IPS DF 19.7 (cell line): ENCODE measurements around the gene THAP7.
"Not testable (repeated sequence)": the region's sequence is repeated elsewhere in the genome, so short reads cannot be mapped to it uniquely, and the experiment has no call there.

ENCODE experiments used
- DNase-seq: peaks from one replicate; pipeline ENCODE4 v3.0.0-alpha.2; 2013; ENCODE audit warnings: low read depth, low spot score

Gene THAP7, protein sequence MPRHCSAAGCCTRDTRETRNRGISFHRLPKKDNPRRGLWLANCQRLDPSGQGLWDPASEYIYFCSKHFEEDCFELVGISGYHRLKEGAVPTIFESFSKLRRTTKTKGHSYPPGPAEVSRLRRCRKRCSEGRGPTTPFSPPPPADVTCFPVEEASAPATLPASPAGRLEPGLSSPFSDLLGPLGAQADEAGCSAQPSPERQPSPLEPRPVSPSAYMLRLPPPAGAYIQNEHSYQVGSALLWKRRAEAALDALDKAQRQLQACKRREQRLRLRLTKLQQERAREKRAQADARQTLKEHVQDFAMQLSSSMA

DNA sequence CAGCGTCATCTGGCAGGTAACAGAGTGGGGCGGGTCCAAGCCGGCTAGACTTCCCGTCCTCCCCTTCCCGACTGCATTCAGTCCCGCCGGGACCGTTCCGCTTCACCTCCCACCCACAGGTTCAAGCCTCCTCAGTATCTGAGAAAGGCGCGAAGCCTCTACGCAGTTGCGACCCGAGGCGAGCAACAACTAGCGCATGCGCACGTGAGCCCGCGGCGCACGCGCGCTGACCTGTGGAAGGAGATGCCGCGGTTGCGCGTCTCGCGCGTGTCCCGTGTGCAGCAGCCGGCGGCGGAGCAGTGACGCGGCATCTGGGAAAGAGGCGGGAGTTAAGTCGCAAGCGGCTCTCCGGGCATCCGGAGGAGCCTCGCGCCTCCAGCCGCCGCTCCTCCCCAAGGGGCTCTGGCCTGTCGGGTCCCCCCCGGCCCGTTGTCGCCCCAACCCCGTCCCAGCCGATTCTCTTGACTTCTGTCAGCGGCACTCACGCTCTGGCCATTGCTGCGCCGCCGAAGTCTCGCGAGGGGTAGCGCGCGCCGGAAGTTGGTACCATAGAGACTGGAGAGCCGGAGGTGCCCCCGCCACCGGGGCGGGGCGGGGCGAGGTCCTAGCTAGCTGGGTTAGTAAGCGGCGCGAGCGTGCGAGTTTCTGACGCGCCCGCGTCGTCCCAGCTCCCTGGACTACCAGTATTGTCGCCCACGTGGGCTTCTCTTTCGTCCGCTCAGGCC, at the start of gene THAP7:
Gene THAP7, minus strand, starts transcription at position 518 of the 725 bp plus-strand sequence. Its CDS starts 207 bp downstream, at position 311.
- DNase-seq: peak; percentile 57

DNA sequence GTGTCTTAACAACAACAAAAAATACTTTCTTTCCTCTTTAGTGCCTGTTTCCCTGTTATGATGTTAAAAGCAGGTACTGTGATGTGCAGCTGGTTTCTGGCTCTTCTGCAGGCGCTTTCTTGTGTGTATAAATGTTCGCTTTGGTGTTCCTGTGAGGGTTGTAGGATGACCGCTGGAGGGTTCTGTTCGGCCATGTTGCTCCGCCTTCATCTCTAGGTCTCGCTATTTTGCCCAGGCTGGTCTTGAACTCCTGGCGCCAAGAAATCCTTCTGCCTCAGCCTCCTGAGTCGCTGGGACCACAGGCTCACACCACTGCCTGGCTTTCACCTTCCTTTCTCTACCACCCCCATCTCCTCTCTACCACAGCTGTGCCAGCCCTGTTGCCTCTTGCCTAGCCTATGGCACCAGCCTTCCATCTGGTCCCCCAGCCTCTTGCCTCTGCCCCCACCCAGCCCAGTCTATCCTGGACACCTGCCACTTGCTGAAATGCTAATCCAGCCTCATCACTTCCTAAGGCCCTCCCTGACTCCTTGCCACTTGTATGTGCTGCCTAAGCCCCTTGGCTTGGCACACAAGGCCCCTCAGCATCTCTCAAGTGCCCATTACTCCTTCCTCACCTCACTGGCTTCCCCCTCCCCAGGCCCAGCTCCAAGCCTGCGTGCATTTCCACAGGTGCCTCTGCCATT, 49.4 kb upstream of the THAP7 start:
- no peak for DNase-seq

DNA sequence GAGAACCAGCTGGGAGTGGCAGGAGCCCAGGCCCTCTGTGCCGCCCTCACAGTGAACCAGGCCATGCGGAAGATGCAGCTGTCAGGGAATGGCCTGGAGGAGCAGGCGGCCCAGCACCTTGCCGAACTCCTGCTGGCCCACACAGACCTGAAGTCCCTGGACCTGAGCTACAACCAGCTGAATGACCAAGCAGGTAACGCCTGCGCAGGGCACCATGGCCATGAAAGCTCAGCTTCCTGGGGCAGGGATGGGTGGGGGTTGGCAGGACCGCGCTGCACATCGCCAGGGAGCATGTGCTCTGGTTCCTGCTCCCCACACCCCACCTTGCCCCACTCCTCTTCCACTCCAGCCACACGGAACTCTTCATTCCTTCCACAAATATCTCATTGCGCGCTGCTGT, 47.0 kb upstream of the THAP7 start:
- DNase-seq: not testable (repeated sequence)

DNA sequence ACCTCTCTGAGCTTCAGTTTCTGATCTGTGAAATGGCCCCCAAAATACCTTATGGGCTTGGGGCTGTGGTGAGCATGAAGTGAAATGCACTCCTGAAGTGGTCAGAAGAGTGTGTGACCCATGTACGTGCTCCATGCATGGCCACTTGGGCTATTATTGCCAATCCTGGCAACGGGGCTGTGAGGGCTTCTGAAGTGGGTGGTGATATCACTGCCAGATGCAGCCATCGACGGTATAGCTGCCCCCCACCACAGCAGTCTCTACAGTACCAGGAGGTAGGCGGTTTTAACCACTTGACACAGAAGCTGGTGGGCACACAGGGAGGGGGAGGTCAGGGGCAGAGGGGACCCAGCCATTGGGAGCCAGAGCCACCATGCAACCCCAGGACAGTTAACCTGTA, 46.5 kb upstream of the THAP7 start:
- DNase-seq: not testable (repeated sequence)

DNA sequence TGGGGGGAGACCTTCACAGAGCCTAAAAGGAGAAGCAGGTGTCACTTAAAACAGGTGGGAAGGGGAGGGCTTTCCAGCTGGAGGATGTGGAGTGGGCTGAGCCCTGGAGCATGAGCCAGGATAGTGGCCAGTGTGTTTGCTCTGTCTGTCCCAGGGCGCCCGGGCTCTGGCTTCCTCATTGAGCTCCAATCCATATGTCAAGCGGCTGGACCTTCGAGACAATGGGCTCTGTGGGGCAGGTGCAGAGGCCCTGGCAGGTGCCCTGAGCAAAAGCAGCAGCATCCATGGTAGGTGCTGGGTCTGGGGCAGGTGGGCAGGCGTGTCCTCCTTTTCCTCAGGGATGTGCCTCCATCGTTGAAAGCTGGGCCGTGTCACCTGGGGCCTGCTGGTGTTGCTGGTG, 45.8 kb upstream of the THAP7 start:
- DNase-seq: no peak

DNA sequence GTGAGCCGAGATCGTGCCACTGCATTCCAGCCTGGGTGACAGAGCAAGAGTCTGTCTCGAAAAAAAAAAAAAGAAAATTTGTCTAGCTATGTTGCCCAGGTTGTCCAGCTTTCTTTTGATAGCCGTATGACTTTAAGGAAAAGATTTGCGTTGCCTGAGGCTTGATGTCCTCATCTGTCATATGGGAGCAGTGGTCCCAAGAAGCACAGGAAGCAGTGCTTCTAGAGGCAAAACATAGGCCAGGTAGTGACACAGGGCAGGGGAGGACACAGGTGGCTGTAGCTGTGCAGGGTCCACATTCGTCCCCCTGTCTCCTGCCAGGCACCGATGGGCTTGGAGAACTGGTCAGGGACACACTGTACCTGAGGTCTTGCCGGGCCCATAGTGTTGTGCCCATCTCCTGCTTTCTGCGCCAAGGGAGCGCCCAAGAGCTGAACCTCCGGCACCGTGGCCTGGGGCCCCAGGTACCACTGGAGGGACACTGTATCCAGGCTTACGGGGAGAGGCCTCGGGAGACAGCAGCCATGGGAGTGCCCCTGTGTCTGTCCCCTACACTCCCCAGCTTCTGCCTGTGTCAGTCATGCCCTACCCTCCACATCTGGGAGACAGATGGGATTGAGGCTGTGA, 45.2 kb upstream of the THAP7 start:
- no peak for DNase-seq

DNA sequence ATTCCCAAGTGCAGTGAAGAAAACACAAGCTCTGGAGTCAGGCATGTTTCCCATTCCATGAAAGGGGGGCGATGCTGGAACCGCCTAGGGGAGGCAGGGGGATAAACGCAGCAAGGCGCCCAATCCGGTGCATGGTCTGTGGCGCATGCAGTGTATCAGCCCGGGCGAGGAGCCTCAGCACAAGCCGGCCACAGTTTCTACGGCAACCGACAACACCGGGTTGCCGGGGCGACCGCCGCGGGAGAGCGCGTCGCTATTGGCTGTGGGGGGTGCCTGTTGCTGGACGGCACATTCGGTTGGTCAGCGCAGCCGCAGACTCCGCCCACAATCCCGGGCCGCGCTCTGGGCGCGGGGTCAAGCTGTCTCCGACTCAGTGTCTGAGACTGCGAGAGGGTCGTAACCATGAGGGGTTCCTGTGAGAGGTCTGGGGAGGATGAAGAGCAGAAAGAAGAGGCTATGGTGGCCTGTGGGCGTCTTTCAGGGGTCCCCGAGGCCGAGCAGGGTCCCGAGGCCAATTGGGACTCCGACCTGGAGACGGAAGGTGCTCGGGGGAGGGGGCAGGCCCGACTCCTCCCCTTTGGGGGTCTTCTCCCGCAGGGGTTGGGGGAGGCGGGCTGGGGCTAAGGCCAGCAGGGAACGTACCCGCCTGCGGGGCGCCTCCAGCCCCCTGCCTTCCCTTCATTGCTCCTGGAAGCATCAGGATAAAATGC, 43.8 kb upstream of the THAP7 start, which contains the start of gene LRRC74B:
Gene LRRC74B, plus strand, starts transcription at position 362 of the 710 bp plus-strand sequence. Its CDS starts 41 bp downstream, at position 403.
- peak; percentile 74 for DNase-seq

DNA sequence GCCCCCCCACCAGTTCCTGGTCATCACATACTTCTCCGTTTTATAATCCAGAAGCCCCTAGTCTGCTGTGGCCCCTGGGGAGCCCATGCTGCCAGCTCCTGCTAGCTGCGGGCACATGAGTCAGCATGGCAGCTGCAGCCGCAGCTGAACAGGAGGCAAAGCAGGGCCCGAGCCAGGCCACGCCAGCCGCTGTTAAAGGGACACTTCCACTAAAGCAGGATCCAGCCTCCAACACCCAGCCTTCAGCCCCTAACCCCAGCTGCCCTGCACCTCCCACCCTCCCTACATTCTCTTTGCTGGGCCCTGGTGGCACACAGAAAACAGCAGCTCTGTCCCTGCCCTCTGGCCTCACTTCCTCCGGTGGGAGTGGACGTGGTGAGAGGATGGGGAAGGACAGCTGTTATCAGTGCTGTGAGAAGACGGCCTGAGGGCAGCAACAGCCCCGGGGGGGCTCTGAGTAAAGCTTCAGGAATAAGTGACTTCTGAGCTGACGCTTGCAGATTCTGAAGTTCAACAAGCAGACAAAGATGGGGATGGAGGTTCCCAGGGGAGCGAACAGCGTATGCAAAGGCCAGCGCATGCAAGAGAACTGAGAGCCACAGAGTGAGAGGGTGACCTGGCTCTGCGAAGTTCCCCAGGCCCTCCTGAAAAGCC, 43.1 kb upstream of the THAP7 start:
- DNase-seq: no peak

DNA sequence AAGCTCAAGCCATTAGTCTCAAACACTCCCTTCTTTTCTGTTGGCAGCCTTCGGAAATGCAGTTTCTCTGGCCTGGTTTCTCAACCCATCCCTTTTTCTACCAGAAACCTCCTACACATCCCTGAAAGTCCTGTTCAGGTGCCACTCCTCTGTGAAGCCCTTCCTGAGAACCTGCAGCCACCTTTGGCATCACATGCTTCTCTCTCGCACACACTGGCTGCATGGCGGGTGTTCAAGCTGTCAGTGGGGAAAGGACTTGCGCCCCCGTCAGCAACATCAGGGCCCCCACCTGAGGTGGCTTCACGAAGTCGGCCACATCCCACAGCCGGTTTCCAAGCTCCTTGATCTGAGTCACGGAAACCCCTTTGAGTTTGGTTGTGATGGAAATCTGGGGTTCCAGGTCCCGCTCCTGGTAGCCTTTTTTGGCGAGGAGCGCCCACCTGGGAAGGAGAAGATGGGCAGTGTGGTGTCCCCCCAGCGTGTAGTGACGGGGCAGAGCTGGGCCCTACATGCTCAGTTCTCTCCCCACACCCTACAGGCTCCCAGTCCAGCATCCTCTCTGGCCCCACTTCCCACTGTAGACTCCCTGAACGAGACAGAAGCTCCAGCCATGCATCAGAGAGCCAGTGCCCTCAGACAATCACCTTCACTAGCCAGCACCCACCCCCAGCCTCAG, 42.1 kb upstream of the THAP7 start:
- DNase-seq: no peak

DNA sequence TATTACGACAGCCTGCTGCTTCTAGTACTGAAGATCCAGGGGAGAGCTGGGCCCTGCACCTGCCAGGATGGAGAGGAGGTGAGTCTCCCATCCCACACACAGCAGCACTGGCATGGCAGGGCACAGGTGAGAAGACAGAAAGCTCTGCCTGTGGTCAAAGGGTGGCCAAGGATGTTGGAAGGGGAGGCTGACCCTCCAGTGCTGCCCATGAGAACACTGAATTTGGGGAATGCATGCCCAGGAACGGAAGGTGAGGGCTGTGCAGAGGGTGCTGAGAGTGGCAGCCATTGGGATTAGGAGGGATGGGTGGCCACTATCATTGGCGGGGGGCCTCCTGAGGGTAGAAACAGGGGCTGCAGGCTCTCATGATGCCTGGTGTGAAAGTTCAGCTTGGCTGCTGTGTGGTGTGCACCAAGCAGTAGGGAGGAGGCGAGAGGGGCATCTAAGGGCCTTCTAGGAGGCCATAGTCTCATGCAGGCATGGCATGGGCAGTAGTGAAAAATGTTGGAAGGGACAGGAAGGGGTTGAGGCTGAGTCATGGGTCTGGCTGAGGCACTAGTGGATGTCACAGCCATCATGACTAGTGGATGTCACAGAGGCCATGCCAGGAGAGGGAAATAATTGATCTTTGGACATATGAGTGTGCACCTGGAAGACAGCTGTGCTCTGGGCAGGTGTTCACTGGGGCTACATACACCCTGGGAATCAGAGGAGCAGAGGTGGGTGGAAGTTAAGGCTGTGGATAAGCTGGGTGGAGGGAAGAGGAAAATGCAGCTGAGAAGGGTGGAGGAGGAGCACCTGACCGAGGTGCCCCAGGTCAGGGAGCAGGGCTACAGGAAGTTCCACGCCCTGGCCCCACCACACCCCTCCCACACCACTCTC, 41.3 kb upstream of the THAP7 start:
- DNase-seq: no peak

DNA sequence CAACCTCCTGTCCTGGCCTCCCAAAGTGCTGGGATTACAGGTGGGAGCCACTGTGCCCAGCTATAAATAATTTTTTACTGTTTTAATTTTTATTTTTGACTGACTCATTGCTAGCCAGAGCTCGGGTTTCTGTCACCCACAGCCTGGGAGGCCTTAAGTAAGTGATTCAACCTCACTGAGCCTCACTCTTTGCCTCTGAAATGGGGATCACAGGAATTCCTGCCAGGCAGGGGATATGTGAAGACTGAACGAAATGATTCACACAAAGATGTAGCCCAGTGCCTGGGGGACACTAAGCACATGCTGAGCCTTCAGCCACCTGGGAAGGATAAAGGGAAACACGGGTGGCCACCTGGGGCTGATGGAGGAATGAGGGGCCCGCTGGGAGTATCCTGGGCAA, 40.0 kb upstream of the THAP7 start:
- DNase-seq: no peak

DNA sequence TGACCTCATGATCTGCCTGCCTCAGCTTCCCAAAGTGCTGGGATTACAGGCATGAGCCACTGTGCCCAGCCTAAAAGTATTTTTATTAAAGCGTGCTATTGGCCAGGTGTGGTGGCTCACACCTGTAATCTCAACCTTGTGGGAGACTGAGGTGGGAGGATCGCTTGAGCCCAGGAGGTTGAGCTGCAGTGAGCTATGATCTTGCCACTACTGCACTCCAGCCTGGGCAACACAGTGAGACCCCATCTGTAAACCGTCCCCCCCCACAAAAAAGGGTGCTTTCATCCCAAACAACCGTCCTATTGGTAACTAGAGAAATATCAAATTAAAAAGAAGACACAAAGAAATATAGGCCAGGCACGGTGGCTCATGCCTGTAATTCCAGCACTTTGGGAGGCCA, 37.2 kb upstream of the THAP7 start:
- DNase-seq: not testable (repeated sequence)

DNA sequence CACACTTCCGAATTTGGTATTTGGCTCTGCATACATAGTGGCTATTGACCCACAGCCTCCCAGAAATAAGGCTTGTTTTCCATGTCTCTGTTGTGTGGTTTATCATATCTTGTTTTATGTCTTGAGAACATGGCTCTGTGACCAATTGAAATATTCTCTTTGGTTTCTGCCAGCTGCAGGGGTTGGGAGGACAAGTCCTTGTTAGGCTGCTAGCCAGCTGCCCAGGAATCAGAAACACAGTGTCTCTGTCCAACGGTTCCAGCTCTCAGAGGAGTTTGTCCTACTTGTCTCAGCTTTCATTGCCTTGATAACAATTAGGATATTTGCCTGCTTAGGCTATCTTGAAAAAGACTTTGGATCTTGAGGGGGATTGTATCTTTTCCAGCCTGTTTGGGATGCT, 36.5 kb upstream of the THAP7 start:
- DNase-seq: no peak

DNA sequence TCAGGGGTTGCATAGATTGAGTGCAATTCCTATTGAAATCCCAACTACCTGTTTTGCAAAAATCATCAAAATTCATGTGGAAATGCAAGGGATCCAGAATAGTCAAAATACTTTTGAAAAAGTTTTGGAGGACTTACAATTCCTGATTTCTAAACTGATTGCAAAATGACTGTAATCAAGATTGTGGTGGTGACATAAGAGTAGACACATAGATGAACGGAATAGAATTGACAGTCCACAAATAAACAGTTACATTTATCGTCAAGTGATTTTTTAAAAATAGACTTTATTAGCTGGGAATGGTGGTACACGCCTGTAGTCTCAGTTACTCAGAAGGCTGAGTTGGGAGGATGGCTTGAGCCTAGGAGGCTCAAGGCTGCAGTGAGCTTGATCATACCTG, 33.1 kb upstream of the THAP7 start:
- no peak for DNase-seq

DNA sequence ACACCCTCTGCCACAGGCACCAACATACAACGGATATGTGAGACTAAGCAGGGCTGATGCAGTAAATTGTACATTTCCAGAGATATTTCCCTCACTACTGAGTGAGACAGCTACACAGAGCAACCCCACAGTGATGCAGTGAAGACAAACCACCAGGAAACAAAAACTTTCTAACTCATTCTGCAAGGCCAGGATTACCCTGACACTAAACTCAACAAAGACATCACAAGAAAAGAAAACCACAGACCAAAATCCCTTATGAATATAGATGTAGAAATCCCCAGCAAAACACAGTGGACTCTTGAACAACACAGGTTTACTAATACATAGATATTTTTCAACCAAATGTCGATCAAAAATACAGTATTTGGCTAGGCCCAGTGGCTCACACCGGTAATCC, 32.0 kb upstream of the THAP7 start:
- no peak for DNase-seq

DNA sequence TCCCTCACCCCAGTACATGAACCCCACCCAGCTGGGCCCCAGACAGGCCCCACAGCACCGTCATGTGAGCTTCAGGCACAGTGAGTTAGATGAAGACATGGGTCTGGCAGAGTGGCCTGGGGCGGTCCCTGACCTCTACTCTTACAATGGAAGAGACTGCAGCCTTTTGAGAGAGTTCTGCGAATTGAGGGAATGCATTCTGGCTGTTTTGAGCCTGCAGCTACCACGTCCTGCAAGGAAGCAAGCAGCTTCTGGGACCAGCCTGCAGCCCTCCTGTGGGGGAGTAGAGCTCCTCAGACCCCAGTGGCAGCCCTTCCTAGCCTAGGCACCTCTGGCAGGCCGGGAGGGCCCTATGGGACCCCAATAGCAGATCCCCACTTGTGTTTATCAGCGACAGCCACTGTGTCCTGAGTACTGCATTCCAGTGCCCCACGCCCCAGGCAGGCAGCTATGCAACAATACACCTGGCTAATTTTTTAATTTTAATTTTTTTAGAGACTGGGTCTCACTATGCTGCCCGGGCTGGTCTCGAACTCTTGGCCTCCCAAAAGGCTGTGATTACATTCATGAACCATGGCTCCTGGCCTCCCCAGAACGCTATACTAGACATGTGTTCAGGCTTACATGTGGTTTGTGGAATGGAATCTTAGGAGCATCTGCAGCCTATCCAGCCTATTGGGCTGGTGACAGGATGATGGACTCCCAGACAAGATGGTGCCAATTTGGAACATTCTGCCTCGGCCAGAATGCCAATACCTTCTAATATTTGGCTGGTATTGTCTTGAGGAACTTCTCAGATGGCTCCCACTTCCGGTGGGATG, 31.2 kb upstream of the THAP7 start:
- no peak for DNase-seq

DNA sequence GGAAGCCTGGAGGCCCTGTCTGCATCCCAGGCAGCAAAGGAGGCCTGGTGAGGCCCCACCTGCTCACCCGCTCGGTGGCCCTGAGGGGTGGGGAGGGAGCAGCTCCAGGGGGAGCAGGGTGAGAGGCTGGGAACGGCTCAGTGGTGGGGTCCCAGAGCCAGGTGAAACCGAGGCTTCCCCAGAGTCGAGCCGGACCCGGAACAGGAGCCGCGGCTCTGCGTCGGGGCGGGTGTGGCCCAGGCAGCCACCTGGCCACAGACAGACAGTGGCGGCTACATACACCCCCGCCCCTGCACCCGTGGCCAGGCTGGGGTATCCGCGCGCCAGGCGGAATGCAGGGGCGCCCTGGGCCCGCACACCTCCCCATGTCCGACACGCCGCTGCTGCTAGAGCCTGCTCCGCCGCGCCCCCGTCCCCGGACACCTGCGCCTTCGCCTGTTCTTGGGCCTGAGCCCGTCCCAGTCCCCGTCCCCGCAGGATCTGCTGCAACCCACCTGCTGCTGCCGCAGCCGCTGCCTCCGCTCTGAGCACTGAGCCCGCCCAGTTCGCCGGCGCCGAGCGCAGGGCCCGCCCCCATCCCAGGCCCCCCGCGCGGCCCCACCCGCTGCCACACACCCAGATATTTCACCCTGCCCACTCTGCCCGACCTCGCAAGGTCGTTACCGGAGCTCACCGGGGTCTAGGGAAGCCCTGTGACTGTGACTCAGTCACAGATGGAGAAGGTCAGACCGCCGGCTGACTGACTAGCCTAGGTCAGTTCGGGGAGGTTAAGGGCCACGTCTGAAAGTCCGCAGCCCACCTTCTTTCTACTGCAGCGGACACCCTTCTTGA, 30.3 kb upstream of the THAP7 start, which contains the start of gene SLC7A4:
Gene SLC7A4, minus strand, starts transcription at position 525 of the 831 bp plus-strand sequence. CDS start 749 bp downstream, outside the sequence.
- no peak for DNase-seq
